Heart left ventricle (tissue), 13 donors: Measurements from ENCODE around the gene VKORC1L1.
"Not testable (repeated sequence)": the region's sequence is repeated elsewhere in the genome, so short reads cannot be mapped to it uniquely, and the experiment has no call there.

Source experiments
- POLR2A ChIP-seq, 2 donors: fragments of 450-650 bp; IDR thresholded peaks; one replicate each; pipeline ENCODE4 v1.6.1; 2017; ENCODE audit warnings: antibody characterized with exemption in 2 of 2, mild to moderate bottlenecking in 2 of 2, moderate library complexity in 2 of 2
- TF ChIP-seq, protein P1 (sequence below), 12 donors: fragments of 200-600 bp; sonication (generic) in 4 of 12; IDR thresholded peaks; one replicate each; pipeline versions ENCODE4 v1.5.0 to v1.8.0; 2018 to 2022; ENCODE audit warnings: antibody characterized with exemption in 12 of 12, mild to moderate bottlenecking in 5 of 12
- donor health status: ischemic (EF 13 %, LVEDD 7.1; RV severe dilation, severe dysfunction).
- donor health status: DM: no; HTN: yes; CAD: no.
- donor health status: DM: no; HTN: no; CAD: no.
- donor health status: ischemic (EF 25% LVEDD 6.9; RV normal size, moderate dysfunction).
- donor health status: ischemic (EF 25% LVEDD 5.7; RV mildly dilated, moderate dysfunction).
- donor health status: ischemic (EF 35%, LVEDD 5.7; RV mildly dilated, moderate dysfunction).
- donor health status: nonischemic (EF 11% LVEDD 7.7; RV severe dilation, severe dysfunction).
- donor health status: DM: yes; HTN: yes; CAD: no.
- donor health status: PGD.
- donor health status: ischemic (EF 29% LVEDD 5.4; RV normal size, mild dysfunction).
- donor health status: nonischemic (EF 23%, LVEDD 6.1; RV moderate dilation, normal function).

GRCh38 chr7:65880242-65880641, 7.4 kb downstream of the VKORC1L1 start:
- TF ChIP-seq, protein P1, sequence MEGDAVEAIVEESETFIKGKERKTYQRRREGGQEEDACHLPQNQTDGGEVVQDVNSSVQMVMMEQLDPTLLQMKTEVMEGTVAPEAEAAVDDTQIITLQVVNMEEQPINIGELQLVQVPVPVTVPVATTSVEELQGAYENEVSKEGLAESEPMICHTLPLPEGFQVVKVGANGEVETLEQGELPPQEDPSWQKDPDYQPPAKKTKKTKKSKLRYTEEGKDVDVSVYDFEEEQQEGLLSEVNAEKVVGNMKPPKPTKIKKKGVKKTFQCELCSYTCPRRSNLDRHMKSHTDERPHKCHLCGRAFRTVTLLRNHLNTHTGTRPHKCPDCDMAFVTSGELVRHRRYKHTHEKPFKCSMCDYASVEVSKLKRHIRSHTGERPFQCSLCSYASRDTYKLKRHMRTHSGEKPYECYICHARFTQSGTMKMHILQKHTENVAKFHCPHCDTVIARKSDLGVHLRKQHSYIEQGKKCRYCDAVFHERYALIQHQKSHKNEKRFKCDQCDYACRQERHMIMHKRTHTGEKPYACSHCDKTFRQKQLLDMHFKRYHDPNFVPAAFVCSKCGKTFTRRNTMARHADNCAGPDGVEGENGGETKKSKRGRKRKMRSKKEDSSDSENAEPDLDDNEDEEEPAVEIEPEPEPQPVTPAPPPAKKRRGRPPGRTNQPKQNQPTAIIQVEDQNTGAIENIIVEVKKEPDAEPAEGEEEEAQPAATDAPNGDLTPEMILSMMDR (IDR thresholded peaks at IDR 0.05) = not testable (repeated sequence)
- not testable (repeated sequence) for TF ChIP-seq POLR2A (IDR thresholded peaks at IDR 0.05)
